Measurements from ENCODE around the gene MKX.

- TF ChIP-seq, protein P1, sequence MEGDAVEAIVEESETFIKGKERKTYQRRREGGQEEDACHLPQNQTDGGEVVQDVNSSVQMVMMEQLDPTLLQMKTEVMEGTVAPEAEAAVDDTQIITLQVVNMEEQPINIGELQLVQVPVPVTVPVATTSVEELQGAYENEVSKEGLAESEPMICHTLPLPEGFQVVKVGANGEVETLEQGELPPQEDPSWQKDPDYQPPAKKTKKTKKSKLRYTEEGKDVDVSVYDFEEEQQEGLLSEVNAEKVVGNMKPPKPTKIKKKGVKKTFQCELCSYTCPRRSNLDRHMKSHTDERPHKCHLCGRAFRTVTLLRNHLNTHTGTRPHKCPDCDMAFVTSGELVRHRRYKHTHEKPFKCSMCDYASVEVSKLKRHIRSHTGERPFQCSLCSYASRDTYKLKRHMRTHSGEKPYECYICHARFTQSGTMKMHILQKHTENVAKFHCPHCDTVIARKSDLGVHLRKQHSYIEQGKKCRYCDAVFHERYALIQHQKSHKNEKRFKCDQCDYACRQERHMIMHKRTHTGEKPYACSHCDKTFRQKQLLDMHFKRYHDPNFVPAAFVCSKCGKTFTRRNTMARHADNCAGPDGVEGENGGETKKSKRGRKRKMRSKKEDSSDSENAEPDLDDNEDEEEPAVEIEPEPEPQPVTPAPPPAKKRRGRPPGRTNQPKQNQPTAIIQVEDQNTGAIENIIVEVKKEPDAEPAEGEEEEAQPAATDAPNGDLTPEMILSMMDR (IDR thresholded peaks at IDR 0.05), result no peak
- no peak for TF ChIP-seq POLR2A (IDR thresholded peaks at IDR 0.05)
Measured at GRCh38 chr10:27784272-27784671, 38.7 kb upstream of the MKX start.

Data from lower leg skin (tissue), 3 donors.